Stomach (tissue), 9 donors: Measurements from ENCODE around the gene MRPL12. TPM values are rescaled to one million over a fixed set of nuclear protein-coding genes. Genes with fewer than 3 reads are reported as not detected.

ENCODE experiments used
- DNase-seq, 2 donors: peaks; one replicate each; pipeline versions ENCODE4 v3.0.0 to v3.0.0-alpha.2; 2013 to 2019
- H3K27ac ChIP-seq, 5 donors: fragments of 200-600 bp in 4 of 5; sonication (generic) in 4 of 5; one replicate each; pipeline ENCODE4 v1.5.1; 2013 to 2019; ENCODE audit warnings: mild to moderate bottlenecking in 1 of 5, moderate library complexity in 1 of 5
- H3K27me3 ChIP-seq, 3 donors: fragments of 200-600 bp; sonication (generic); one replicate each; pipeline ENCODE4 v1.5.1; 2017 to 2019; ENCODE audit warnings: mixed run types in 1 of 3
- H3K36me3 ChIP-seq, 4 donors: fragments of 200-600 bp; sonication (generic); 1 replicate in 3 of 4; 2 replicates in 1 of 4; pipeline ENCODE4 v1.5.1; 2016 to 2019
- H3K4me1 ChIP-seq, 4 donors: fragments of 200-600 bp; sonication (generic); one replicate each; pipeline ENCODE4 v1.5.1; 2016 to 2019
- H3K4me3 ChIP-seq, 4 donors: fragments of 200-600 bp; sonication (generic) in 3 of 4; one replicate each; pipeline ENCODE4 v1.5.1; 2016 to 2019; ENCODE audit warnings: mild to moderate bottlenecking in 1 of 4
- H3K9me3 ChIP-seq, 4 donors: fragments of 200-600 bp; sonication (generic); one replicate each; pipeline ENCODE4 v1.5.1; 2016 to 2019
- EP300 ChIP-seq: sonication (generic); formaldehyde crosslinking; IDR thresholded peaks from one replicate; pipeline ENCODE4 v1.6.1; 2017; ENCODE audit warnings: antibody characterized with exemption
- POLR2A ChIP-seq, 4 donors: fragments of 450-650 bp; IDR thresholded peaks; one replicate each; pipeline ENCODE4 v1.6.1; 2016; ENCODE audit warnings: antibody characterized with exemption in 4 of 4, control low read depth in 2 of 4, mild to moderate bottlenecking in 1 of 4, moderate library complexity in 1 of 4
- POLR2AphosphoS5 ChIP-seq, 3 donors: sonication (generic); formaldehyde crosslinking; IDR thresholded peaks; one replicate each; pipeline ENCODE4 v1.6.1; 2016; ENCODE audit warnings: antibody characterized with exemption in 3 of 3
- WGBS, 5 donors: extraction: QIAGEN DNeasy Blood & Tissue Kit in 3 of 5; methylation state at CpG; one replicate each; pipeline versions ENCODE4 v1.1.5 to v1.1.7; 2013 to 2018; 5-methylcytosine and 5-hydroxymethylcytosine counted together
- intact Hi-C: fragments of 100-400 bp; cut with DNase I; formaldehyde crosslinking; loops from one replicate; pipeline ENCODE4 v1.15.1; 2023; ENCODE audit warnings: low total_unique reads
- polyA plus RNA-seq, 3 donors: library from polyadenylated mRNA; stranded (reverse); fragments of 200-250 nt; gene quantifications; one replicate each; pipeline ENCODE4 v1.2.3, GENCODE V29; 2013
- total RNA-seq, 5 donors: library from RNA; depleted of rRNA; stranded (reverse); fragments of >200 nt; gene quantifications; one replicate each; pipeline versions ENCODE4 v1.1.0 to v1.2.3, GENCODE V29; 2014 to 2016
- TF ChIP-seq, protein P1 (sequence below), 7 experiments: fragments of 450-650 bp in 4 of 7; fragments of 200-600 bp in 3 of 7; sonication (generic) in 3 of 7; IDR thresholded peaks; one replicate each; pipeline ENCODE4 v1.5.1; 2016 to 2019; ENCODE audit warnings: antibody characterized with exemption in 7 of 7, control low read depth in 2 of 7, mild to moderate bottlenecking in 1 of 7
- donor health status: healthy with polysubstance abuse.
- donor health status: Bipolar disorder and iron deficiency.
- donor health status: healthy.

Gene MRPL12
- total and polyA plus RNA-seq, 8 donors, result 3.5 to 178 (median 71.0) TPM

- intact Hi-C loops, result no loop called here
- peak in 1 of 2 donors; percentile 59 for DNase-seq
- Histone ChIP-seq H3K27me3 (no peaks in the 10 kb centered on the region), H3K4me1 (peaks cover 40 to 54% (median 48%) of the 10 kb centered on the region in 4 donors), H3K9me3 (no peaks in the 10 kb centered on the region), H3K4me3 (peak overlapping the region in 3 of 4 donors; percentile 61 to 91 (median 82)), H3K36me3 (peaks cover 23 to 35% (median 27%) of the 10 kb centered on the region in 4 donors), H3K27ac (peak overlapping the region; percentile 77 to 90 (median 85))
- no peak for TF ChIP-seq EP300
- TF ChIP-seq POLR2AphosphoS5 (IDR thresholded peaks at IDR 0.05), result no peak
- TF ChIP-seq, protein P1, sequence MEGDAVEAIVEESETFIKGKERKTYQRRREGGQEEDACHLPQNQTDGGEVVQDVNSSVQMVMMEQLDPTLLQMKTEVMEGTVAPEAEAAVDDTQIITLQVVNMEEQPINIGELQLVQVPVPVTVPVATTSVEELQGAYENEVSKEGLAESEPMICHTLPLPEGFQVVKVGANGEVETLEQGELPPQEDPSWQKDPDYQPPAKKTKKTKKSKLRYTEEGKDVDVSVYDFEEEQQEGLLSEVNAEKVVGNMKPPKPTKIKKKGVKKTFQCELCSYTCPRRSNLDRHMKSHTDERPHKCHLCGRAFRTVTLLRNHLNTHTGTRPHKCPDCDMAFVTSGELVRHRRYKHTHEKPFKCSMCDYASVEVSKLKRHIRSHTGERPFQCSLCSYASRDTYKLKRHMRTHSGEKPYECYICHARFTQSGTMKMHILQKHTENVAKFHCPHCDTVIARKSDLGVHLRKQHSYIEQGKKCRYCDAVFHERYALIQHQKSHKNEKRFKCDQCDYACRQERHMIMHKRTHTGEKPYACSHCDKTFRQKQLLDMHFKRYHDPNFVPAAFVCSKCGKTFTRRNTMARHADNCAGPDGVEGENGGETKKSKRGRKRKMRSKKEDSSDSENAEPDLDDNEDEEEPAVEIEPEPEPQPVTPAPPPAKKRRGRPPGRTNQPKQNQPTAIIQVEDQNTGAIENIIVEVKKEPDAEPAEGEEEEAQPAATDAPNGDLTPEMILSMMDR (IDR thresholded peaks at IDR 0.05), result no peak
- no peak for TF ChIP-seq POLR2A (IDR thresholded peaks at IDR 0.05)
- WGBS, 5 donors, result 9 to 16% (median 14%) methylated on average over 21 to 29 of the region's 29 CpGs
Measured at GRCh38 chr17:81710514-81711308, 7.5 kb downstream of the MRPL12 start.

GRCh38 chr17:81711814-81712467, 8.8 kb downstream of the MRPL12 start, which contains the start of gene SLC25A10:
TSS of gene SLC25A10 (plus strand) at chr17:81712284. CDS start at chr17:81712427, 143 bp downstream.
- DNase-seq, result peak; percentile 92 to 94
- H3K9me3 ChIP-seq, result no peaks in the 10 kb centered on the region
- no peak for TF ChIP-seq EP300
- TF ChIP-seq, protein P1 (IDR thresholded peaks at IDR 0.05), result peak in 1 of 7 experiments; percentile 33
- no peak for TF ChIP-seq POLR2A (IDR thresholded peaks at IDR 0.05)
- TF ChIP-seq POLR2AphosphoS5 (IDR thresholded peaks at IDR 0.05), result peak in 2 of 3 donors; percentile 68 to 84
- H3K4me3 ChIP-seq, result peak within 1 kb of the TSS; percentile 61 to 94 (median 86)
- H3K27me3 ChIP-seq, result no peaks in the 10 kb centered on the region
- WGBS, 5 donors, result 0% methylated on average over 17 to 82 of the region's 89 CpGs
- peak within 1 kb of the TSS; percentile 77 to 90 (median 85) for H3K27ac ChIP-seq
- peaks cover 14 to 34% (median 25%) of the 10 kb centered on the region in 4 donors for H3K36me3 ChIP-seq
- intact Hi-C loops, result no loop called here
- H3K4me1 ChIP-seq, result peaks cover 40 to 54% (median 48%) of the 10 kb centered on the region in 4 donors

DNA sequence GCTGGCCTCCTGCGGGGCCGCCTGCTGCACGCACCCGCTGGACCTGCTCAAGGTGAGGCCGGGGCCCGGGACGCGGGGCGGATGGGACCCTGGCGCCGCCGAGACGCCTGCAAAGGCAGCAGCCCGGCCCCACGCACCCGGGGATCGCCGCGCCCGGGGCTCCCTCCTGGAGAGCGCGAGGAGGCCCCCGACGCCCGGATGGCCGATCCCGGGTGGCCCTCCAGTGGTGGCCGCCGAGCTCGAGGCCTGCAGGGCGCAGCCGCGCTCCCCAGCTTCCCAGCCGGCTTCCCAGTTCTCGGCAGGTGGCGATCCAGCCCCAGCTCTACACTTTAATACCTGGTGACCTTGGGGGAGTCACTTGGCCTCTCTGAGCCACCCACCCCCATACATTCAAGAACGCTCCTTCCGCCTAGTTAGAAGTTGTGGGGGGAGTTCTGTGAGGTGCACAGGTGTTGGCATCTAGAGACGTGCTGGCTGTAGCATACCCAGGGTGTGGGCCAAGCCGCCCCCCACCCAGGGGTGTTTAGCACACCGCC, 9.4 kb downstream of the MRPL12 start:
- peaks cover 8 to 34% (median 23%) of the 10 kb centered on the region in 4 donors for H3K36me3 ChIP-seq
- 1 to 7% (median 2%) methylated on average over 6 to 41 of the region's 41 CpGs for WGBS, 5 donors
- peaks cover 40 to 54% (median 48%) of the 10 kb centered on the region in 4 donors for H3K4me1 ChIP-seq
- no peaks in the 10 kb centered on the region for H3K9me3 ChIP-seq
- intact Hi-C loops, result no loop called here
- peak; percentile 37 to 71 for DNase-seq
- TF ChIP-seq, protein P1 (IDR thresholded peaks at IDR 0.05), result no peak
- no peak for TF ChIP-seq POLR2A (IDR thresholded peaks at IDR 0.05)
- peak overlapping the region; percentile 61 to 94 (median 86) for H3K4me3 ChIP-seq
- H3K27me3 ChIP-seq, result no peaks in the 10 kb centered on the region
- H3K27ac ChIP-seq, result peak overlapping the region; percentile 77 to 90 (median 85)

- Histone ChIP-seq H3K36me3 (peaks cover 6 to 34% (median 24%) of the 10 kb centered on the region in 4 donors), H3K9me3 (no peaks in the 10 kb centered on the region), H3K27me3 (no peaks in the 10 kb centered on the region), H3K27ac (peak overlapping the region; percentile 77 to 90 (median 85)), H3K4me1 (peaks cover 40 to 54% (median 48%) of the 10 kb centered on the region in 4 donors), H3K4me3 (peak overlapping the region; percentile 61 to 94 (median 86))
- DNase-seq, result peak in 1 of 2 donors; percentile 51
- intact Hi-C loops, result no loop called here
- 17 to 30% (median 21%) methylated on average over 13 to 18 of the region's 18 CpGs for WGBS, 5 donors
- no peak for TF ChIP-seq EP300
- TF ChIP-seq, protein P1 (IDR thresholded peaks at IDR 0.05), result no peak
- TF ChIP-seq POLR2AphosphoS5 (IDR thresholded peaks at IDR 0.05), result no peak
- TF ChIP-seq POLR2A (IDR thresholded peaks at IDR 0.05), result no peak
Measured at GRCh38 chr17:81713004-81713555, 9.9 kb downstream of the MRPL12 start.
